ENCODE data around the gene COL1A1. TPM values are rescaled to one million over a fixed set of nuclear protein-coding genes. Genes with fewer than 3 reads are reported as not detected.

COL1A1 gene
- total RNA-seq, 2 donors from 2014 or later = 11.2 to 62.3 TPM

GRCh38 chr17:50217591-50217990 lies 16.2 kb upstream of the COL1A1 start:
- Histone ChIP-seq H3K9me3 (no peaks in the 10 kb centered on the region), H3K27me3 (no peaks in the 10 kb centered on the region), H3K27ac (no peak overlapping the region), H3K36me3 (replicated peaks in 1 of 2; ENCODE audit: insufficient read depth in 1 of 2, low read depth in 2 of 2) (no peaks in the 10 kb centered on the region), H3K4me3 (no peak overlapping the region), H3K4me1 (peaks cover 6% of the 10 kb centered on the region)
- ATAC-seq (no peak), DNase-seq (no peak)
- 39 to 52% methylated on average over 3 of the region's 3 CpGs for WGBS, 2 donors
- intact Hi-C loops (cut with DNase I) = no loop called here
- TF ChIP-seq CTCF (IDR thresholded peaks at IDR 0.05) = no peak
- TF ChIP-seq POLR2A (IDR thresholded peaks at IDR 0.05) = no peak

GRCh38 chr17:50214976-50215760 lies 13.7 kb upstream of the COL1A1 start:
- Histone ChIP-seq H3K27ac (peak overlapping the region in 1 of 4 donors; percentile 18), H3K4me1 (peaks cover 6% of the 10 kb centered on the region), H3K9me3 (no peaks in the 10 kb centered on the region), H3K27me3 (no peaks in the 10 kb centered on the region), H3K36me3 (replicated peaks in 1 of 2; ENCODE audit: insufficient read depth in 1 of 2, low read depth in 2 of 2) (no peaks in the 10 kb centered on the region), H3K4me3 (no peak overlapping the region)
- intact Hi-C loops (cut with DNase I) = no loop called here
- ATAC-seq = no peak
- DNase-seq = no peak
- no peak for TF ChIP-seq CTCF (IDR thresholded peaks at IDR 0.05)
- no peak for TF ChIP-seq POLR2A (IDR thresholded peaks at IDR 0.05)
- WGBS, 2 donors = 63 to 64% methylated on average over 8 of the region's 8 CpGs

- Histone ChIP-seq H3K27ac (no peak overlapping the region), H3K9me3 (no peaks in the 10 kb centered on the region), H3K27me3 (no peaks in the 10 kb centered on the region), H3K36me3 (replicated peaks in 1 of 2; ENCODE audit: insufficient read depth in 1 of 2, low read depth in 2 of 2) (no peaks in the 10 kb centered on the region), H3K4me3 (no peak overlapping the region), H3K4me1 (peaks cover 2% of the 10 kb centered on the region)
- 61 to 70% methylated on average over 9 of the region's 9 CpGs for WGBS, 2 donors
- intact Hi-C loops (cut with DNase I) = no loop called here
- DNase-seq (no peak), ATAC-seq (no peak)
- TF ChIP-seq POLR2A (IDR thresholded peaks at IDR 0.05) (no peak), CTCF (IDR thresholded peaks at IDR 0.05) (no peak)
These were observed 11.9 kb upstream of the COL1A1 start for GRCh38 chr17:50213026-50214022.

GRCh38 chr17:50212121-50212843 lies 10.9 kb upstream of the COL1A1 start:
- Histone ChIP-seq H3K9me3 (no peaks in the 10 kb centered on the region), H3K27ac (peak overlapping the region in 1 of 4 donors; percentile 13), H3K4me1 (no peaks in the 10 kb centered on the region), H3K27me3 (no peaks in the 10 kb centered on the region), H3K4me3 (no peak overlapping the region), H3K36me3 (replicated peaks in 1 of 2; ENCODE audit: insufficient read depth in 1 of 2, low read depth in 2 of 2) (no peaks in the 10 kb centered on the region)
- DNase-seq = no peak
- ATAC-seq = no peak
- TF ChIP-seq CTCF (IDR thresholded peaks at IDR 0.05) (no peak), POLR2A (IDR thresholded peaks at IDR 0.05) (no peak)
- 54 to 63% methylated on average over 14 to 15 of the region's 15 CpGs for WGBS, 2 donors
- intact Hi-C loops (cut with DNase I) = no loop called here

All from body of pancreas (tissue), 4 donors.